Germinal center (tissue), 1 donor: ENCODE data around the gene SEC14L5.
"Not testable (repeated sequence)": the region's sequence is repeated elsewhere in the genome, so short reads cannot be mapped to it uniquely, and the experiment has no call there.

Experiments used
- DNase-seq: peaks from one replicate; pipeline ENCODE4 v3.0.0; 2012; ENCODE audit warnings: mixed read lengths, low spot score

SEC14L5 gene

GRCh38 chr16:4957720-4958509 lies at the start of gene SEC14L5:
Gene SEC14L5, plus strand, starts transcription at chr16:4958330. Its CDS starts 994 bp downstream, at chr16:4959324.
- DNase-seq: peak; percentile 99

DNA sequence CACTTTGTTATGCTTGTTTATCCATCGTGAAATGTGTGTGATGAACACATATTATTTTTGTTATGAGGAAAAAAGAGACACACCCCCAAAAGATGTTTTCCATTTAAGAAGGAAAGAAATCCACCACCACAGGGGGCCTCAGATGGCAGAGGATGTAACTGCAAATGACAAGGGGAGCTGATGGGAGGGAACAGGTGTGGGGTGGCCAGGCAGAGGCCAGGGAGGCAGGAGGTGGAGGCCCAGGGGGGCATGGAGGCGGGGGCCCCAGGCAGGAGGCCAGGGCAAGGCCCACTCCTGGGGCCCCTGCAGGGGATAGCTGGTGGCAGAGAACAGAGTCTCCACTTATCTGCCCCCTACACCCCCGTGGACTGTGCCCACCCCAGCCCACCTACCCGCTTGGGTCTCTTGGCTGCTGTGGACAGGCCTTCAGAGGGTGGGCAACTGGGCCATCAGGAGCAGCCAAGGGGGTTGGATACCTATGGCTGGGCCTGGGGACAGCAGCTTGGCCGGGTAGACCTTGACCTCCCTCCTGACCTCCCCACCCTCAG lies 49.2 kb upstream of the SEC14L5 start:
- DNase-seq: no peak

DNA sequence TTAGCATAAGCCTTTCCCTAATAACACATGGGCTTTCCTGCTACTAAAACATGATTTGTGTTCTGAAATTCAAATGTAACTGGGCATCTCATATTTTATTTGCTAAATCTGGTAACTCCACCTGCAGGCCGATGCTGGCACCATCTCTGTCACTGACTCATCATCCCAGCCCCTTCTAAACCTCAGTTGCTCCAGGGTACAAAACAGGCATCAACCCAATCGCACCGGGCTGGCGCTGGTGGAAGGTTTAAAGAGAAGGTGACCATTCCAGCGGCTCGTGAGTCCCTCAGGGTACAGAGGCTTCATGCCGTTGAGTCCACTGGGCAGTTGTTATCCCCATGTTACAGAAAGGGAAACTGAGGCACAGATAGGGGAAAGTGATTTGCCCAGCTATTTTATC lies 48.3 kb upstream of the SEC14L5 start:
- DNase-seq: no peak

DNA sequence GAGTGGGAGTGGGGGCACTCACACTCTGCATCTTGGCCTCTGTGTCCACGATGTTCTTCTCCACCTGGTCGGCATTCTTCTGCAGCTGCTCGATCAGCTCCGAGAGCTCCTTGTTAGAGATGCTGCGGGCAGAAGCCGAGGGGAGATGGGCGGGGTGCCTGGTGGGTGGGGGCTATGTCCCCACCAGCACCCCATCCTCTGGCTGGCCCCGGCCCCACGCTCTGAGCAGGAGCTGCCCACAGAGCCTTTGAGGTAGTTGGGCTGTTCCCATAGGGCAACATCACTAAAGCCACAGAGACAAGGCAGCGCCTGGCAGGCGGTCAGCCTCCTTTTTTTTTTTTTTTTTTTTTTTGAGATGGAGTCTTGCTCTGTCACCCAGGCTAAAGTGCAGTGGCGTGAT lies 47.3 kb upstream of the SEC14L5 start:
- DNase-seq: no peak

- DNase-seq: no peak
Measured at GRCh38 chr16:4911970-4912386, 46.2 kb upstream of the SEC14L5 start.

DNA sequence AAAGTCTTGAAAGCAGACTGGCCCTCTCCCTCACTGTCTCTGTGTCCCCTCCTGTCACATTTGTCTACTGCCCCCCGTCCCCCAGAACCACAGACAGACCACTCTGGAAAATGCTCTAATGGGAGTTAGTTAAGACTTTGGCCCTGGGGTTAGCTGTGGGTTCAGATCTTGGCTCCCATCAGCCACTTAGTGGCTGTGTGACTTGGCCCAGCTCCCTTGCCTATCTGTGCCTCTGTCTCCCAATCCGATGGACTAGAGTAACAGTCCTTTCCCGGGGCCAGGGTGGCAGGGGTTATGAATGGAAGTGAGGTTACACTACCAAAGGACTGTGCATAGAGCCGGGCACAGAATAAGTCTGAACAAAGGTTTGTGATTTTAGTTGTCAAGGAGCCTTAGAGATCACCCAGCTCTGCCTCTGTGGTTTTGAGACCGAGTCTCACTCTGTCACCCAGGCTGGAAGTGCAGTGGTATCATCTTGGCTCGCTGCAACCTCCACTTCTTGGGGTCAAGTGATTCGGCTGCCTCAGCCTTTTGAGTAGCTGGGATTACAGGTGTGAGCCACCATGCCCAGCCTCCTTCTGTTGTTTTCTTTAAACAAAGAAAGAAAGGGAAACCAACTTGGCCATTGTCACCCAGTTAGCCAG lies 44.9 kb upstream of the SEC14L5 start:
- no peak for DNase-seq

DNA sequence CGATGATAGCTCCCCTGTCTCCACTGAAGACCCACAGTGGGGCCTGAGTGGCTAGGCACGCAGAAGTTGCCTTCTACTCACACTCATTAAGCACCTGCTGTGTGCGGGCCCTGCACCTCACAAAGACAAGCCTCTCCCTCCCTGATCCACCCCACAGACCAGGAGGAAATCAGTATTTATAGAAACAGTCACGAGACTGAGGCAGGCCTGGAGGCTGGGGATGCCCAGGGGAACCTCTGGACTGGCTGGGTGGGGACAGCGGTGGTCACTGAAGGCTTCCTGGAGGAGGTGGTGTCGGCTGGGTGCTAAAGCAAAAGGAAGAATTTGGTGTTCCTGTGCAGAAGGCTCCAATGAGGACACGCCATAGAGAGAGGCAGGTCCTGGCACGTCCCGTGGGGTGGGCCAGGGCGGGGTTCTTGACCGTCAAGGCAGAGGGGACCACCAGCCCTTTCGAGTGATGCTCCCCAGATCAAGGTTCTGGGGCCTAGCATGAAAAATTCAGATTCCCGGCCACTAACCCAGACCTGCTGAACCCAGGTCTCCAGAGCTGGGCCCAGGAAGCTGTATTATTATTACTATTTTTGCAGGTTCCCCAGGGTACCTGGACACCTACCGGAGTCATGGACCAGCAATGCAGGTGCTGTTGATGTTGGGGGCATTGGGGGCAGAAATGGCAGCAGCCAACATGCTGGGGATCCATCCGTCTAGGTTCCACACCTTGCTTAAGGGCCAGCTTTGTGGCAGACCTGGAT lies 44.2 kb upstream of the SEC14L5 start:
- DNase-seq: no peak

- DNase-seq: no peak
Measured at GRCh38 chr16:4914528-4915225, 43.5 kb upstream of the SEC14L5 start.

GRCh38 chr16:4915226-4915761 lies 42.8 kb upstream of the SEC14L5 start:
- no peak for DNase-seq

DNA sequence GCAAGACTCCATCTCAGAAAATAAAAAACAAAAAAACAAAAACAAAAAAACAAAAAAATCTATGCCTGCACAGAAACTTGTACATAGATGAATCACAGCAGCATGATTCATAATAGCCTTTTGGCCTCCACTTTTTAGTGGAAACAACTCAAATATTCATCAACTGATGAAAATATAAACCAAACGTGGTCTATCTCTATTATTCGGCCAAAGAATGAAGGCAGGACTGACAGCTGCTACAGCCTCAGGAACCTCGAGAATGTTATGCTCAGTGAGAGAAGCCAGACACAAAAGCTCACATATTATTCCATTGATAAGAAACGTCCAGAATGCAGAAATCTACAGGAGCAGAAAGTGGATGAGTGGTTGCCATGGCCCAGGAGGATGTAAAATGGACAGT lies 41.0 kb upstream of the SEC14L5 start:
- no peak for DNase-seq

DNA sequence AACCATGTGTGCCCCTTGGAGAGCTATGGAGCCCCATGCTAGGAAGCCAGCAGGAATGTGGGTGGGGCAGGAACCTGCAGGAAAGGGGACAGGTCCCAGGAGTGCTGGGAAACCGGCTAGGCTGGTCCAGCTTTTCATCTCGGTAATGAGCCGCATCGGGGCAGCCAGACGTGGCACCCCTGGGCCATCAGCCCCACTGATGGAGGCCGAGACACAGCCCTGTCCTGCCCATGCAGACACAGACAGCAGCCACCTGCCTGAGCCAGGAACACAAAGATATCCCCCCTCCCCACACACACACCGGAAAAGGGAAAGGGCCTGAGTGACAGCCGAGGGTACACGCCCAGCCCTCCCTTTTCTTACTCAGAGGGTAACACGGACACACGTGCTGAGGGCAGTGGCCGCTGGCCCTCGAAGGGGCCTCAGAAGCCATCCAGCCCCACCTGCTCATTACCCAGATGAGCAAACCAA lies 39.3 kb upstream of the SEC14L5 start:
- no peak for DNase-seq

- no peak for DNase-seq
Measured at GRCh38 chr16:4920826-4921225, 37.3 kb upstream of the SEC14L5 start.

DNA sequence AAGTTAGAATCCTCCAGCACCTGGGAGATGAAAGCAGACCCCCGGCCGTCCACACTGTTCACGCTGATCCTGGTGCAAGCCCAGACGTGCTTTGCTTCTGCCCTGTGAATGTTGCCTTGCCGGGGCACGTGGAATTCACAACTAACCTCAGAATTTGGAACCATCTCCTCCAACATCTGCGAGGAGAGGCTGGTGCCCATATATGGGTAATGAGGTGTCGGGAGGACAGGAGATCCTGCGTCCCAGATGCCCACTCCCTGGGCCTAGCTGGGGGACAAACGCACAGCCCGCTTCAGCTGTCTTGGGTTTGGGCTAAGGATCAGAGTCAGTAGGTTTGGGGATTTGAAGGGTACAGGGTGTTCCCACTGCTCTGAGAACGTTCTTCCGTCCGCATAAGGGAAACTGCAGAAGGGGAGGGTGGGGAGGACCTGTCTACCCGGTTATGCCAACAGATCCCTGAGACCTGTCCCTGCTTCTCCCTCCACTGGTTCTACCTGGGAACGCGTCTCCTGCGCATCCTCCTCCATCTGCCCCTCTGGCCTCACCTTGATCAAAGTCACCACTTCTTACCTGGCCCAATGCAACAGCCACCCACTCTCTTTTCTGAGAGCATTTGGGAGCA lies 35.3 kb upstream of the SEC14L5 start:
- no peak for DNase-seq

GRCh38 chr16:4923853-4924252 lies 34.3 kb upstream of the SEC14L5 start:
- no peak for DNase-seq

GRCh38 chr16:4924593-4925292 lies 33.4 kb upstream of the SEC14L5 start:
- DNase-seq: no peak

GRCh38 chr16:4925293-4925607 lies 32.9 kb upstream of the SEC14L5 start:
- no peak for DNase-seq

GRCh38 chr16:4925791-4926190 lies 32.3 kb upstream of the SEC14L5 start:
- no peak for DNase-seq

DNA sequence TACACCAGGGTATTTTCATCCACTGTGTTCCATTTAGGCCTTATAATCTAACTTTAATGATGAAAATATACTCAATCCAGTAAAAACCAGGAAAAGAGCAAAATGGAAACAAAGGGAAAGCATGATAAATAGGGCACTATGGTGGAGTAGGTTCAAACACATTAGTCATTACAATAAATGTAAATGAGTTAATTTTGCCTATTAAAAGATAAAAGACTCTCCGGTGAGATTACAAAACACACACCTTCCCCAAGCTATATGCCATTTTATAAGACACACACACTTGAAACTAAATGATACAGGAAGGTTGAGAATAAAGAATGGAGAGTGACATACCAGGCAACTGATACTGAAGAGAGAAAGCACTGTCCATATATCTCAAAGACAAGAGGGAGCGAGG lies 31.2 kb upstream of the SEC14L5 start:
- no peak for DNase-seq

DNA sequence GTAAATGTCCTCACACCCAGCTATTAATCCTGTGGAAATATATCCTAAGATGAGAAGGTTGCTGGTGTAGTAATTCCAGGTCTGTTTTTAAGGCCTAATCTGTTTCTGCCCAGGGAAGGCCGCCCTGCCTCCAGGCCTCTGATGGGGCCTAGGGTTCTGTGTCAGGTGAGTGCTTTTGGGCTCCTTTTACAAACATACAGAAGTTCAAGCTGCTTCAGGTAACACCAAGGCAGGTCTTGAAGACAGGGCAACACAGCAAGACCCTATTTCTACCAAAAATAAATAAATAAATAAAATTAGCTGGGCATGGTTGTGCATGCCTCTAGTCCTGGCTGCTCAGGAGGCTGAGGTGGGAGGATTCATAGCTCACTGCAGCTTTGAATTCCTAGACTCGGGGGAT lies 30.5 kb upstream of the SEC14L5 start:
- no peak for DNase-seq

GRCh38 chr16:4928227-4928626 lies 29.9 kb upstream of the SEC14L5 start:
- no peak for DNase-seq

DNA sequence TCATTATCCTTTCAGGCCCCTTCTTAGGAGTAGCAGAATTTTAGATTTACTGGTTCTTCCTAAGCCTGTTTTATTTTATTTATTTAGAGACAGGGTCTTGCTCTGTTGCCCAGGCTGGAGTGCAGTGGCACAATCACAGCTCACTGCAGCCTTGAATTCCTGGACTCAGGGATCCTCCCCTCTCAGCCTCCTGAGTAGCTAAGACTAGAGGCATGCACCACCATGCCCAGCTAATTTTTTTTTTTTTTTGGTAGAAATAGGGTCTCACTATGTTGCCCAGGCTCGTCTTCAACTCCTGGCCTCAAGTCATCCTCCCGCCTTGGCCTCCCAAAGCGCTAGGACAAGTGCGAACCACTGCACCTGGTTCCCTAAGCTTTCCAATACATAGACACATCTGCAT lies 28.5 kb upstream of the SEC14L5 start:
- DNase-seq: not testable (repeated sequence)
